Esophagus muscularis mucosa (tissue), 4 donors: ENCODE results near the gene UGT1A7. TPM values are rescaled to one million over a fixed set of nuclear protein-coding genes. Genes with fewer than 3 reads are reported as not detected.

Source experiments
- DNase-seq: peaks from one replicate; pipeline ENCODE4 v3.0.0-alpha.2; 2017; ENCODE audit errors: extremely low spot score
- H3K27ac ChIP-seq, 4 donors: fragments of 200-600 bp; sonication (generic); replicated peaks in 1 of 4; 1 replicate in 3 of 4; 2 replicates in 1 of 4; pipeline ENCODE4 v1.5.1; 2016 to 2019; ENCODE audit warnings: mild to moderate bottlenecking in 1 of 4
- H3K27me3 ChIP-seq, 4 donors: fragments of 200-600 bp; sonication (generic); one replicate each; pipeline versions ENCODE4 v1.5.1 to v1.6.0; 2016 to 2019
- H3K36me3 ChIP-seq, 4 donors: fragments of 200-600 bp; sonication (generic); one replicate each; pipeline ENCODE4 v1.5.1; 2016 to 2019
- H3K4me1 ChIP-seq, 4 donors: fragments of 200-600 bp; sonication (generic); one replicate each; pipeline ENCODE4 v1.5.1; 2016 to 2019
- H3K4me3 ChIP-seq, 4 donors: fragments of 200-600 bp; sonication (generic); 1 replicate in 2 of 4; 2 replicates in 2 of 4; pipeline ENCODE4 v1.5.1; 2016 to 2019; ENCODE audit warnings: mild to moderate bottlenecking in 4 of 4, moderate library complexity in 1 of 4
- H3K9me3 ChIP-seq, 4 donors: fragments of 200-600 bp; sonication (generic); 1 replicate in 3 of 4; 2 replicates in 1 of 4; pipeline ENCODE4 v1.5.1; 2016 to 2019
- EP300 ChIP-seq: sonication (generic); formaldehyde crosslinking; IDR thresholded peaks from one replicate; pipeline ENCODE4 v1.6.1; 2017; ENCODE audit warnings: antibody characterized with exemption
- POLR2A ChIP-seq: fragments of 450-650 bp; IDR thresholded peaks from one replicate; pipeline ENCODE4 v1.6.1; 2017; ENCODE audit warnings: antibody characterized with exemption, moderate library complexity, mild to moderate bottlenecking, low read depth
- POLR2AphosphoS5 ChIP-seq, 2 donors: sonication (generic); formaldehyde crosslinking; IDR thresholded peaks; one replicate each; pipeline ENCODE4 v1.6.1; 2017; ENCODE audit warnings: antibody characterized with exemption in 2 of 2
- WGBS: methylation state at CpG from one replicate; pipeline ENCODE4 v1.1.5; 2018; 5-methylcytosine and 5-hydroxymethylcytosine counted together
- intact Hi-C: fragments of 100-400 bp; cut with DNase I; formaldehyde crosslinking; loops from one replicate; pipeline ENCODE4 v1.15.1; 2023
- total RNA-seq, 4 donors: library from RNA; depleted of rRNA; stranded (reverse); fragments of >200 nt; gene quantifications; one replicate each; pipeline versions ENCODE4 v1.1.0 to v1.2.1, GENCODE V29; 2016
- TF ChIP-seq, protein P1 (sequence below), 3 experiments: fragments of 200-600 bp in 2 of 3; fragments of 450-650 bp in 1 of 3; sonication (generic) in 2 of 3; IDR thresholded peaks; one replicate each; pipeline ENCODE4 v1.5.1; 2017 to 2019; ENCODE audit warnings: antibody characterized with exemption in 3 of 3, mild to moderate bottlenecking in 2 of 3, moderate library complexity in 1 of 3

Gene UGT1A7
- total RNA-seq, 4 donors from 2014 or later: 0.42 TPM; not detected in 3

DNA sequence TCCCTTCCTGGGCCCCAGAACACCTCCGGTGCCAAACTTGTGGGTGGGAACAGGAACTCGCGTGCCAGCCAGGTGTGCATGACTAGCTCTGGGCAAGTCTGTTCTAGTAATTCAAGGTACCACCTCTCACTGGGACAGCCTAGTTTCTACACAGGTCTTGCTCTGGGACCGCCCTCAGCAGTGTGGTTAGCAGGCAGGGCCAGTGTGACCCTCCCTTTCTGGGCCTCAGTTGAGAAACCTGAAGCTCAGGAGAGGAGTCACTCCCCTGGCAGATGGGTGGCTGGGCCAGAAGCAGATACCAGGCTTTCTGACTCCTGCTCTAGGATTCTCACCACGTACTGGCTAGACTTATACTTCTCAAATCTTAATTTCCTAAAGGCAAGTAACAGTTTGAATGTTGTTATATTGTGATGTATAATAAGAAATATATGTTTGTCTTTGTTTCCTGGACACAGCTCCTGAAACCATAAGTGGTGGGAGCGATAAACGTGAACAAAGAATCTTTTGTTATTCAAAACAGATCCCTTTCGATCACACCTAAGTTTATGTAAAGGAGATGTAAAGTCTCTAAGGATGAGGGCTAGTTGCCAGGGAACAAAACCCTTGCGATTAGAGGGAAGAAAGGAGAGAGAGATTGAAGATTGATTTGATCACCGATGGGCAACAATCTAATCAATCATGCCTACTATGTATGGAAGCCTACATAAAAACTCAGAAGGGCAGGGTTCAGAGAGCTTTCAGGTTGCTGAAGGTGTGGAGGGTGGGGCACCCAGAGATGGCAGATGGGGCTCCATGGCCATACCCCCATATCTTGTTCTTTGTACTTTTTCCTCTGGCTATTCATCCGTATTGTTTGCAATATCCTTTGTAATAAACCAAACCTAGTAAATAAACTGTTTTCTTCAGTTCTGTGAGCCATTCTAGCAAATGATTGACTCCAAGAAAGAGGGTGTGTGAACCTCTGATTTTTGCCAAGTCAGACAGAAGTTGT, 10.0 kb downstream of the UGT1A7 start:
- no peak for DNase-seq
- Histone ChIP-seq H3K4me3 (no peak overlapping the region), H3K4me1 (no peaks in the 10 kb centered on the region), H3K36me3 (no peaks in the 10 kb centered on the region), H3K27ac (no peak overlapping the region), H3K27me3 (no peaks in the 10 kb centered on the region), H3K9me3 (no peaks in the 10 kb centered on the region)
- 85% methylated on average over 10 of the region's 11 CpGs for WGBS
- TF ChIP-seq EP300 (no peak), POLR2A (no peak), POLR2AphosphoS5 (IDR thresholded peaks at IDR 0.05) (no peak)
- TF ChIP-seq, protein P1, sequence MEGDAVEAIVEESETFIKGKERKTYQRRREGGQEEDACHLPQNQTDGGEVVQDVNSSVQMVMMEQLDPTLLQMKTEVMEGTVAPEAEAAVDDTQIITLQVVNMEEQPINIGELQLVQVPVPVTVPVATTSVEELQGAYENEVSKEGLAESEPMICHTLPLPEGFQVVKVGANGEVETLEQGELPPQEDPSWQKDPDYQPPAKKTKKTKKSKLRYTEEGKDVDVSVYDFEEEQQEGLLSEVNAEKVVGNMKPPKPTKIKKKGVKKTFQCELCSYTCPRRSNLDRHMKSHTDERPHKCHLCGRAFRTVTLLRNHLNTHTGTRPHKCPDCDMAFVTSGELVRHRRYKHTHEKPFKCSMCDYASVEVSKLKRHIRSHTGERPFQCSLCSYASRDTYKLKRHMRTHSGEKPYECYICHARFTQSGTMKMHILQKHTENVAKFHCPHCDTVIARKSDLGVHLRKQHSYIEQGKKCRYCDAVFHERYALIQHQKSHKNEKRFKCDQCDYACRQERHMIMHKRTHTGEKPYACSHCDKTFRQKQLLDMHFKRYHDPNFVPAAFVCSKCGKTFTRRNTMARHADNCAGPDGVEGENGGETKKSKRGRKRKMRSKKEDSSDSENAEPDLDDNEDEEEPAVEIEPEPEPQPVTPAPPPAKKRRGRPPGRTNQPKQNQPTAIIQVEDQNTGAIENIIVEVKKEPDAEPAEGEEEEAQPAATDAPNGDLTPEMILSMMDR (IDR thresholded peaks at IDR 0.05): no peak
- intact Hi-C loops: no loop called here

DNA sequence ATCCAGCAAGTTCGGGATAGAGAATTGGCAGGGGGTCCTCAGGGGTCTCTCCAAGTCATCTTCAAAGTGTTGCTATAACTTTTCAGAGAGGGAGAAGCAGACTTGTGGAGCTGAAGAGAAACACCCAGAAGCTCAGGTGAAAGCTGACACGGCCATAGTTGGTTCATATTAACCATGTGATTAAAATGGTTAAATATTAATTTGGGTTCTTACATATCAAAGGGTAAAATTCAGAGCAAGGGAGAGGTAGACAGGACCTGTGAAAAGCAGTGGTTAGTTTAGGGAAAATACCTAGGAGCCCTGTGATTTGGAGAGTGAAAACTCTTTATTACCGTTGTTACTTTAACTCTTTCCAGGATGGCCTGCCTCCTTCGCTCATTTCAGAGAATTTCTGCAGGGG, 10.9 kb downstream of the UGT1A7 start, which contains the start of gene UGT1A6:
Gene UGT1A6, plus strand, starts transcription at position 243 of the 400 bp plus-strand sequence. Its CDS starts 115 bp downstream, at position 358.
- Histone ChIP-seq H3K4me1 (no peaks in the 10 kb centered on the region), H3K27ac (no peak within 1 kb of the TSS), H3K27me3 (no peaks in the 10 kb centered on the region), H3K9me3 (no peaks in the 10 kb centered on the region), H3K36me3 (no peaks in the 10 kb centered on the region), H3K4me3 (no peak within 1 kb of the TSS)
- intact Hi-C loops: no loop called here
- no peak for TF ChIP-seq POLR2A
- TF ChIP-seq, protein P1 (IDR thresholded peaks at IDR 0.05): no peak
- DNase-seq: no peak
- WGBS: 90% methylated on average over 4 of the region's 4 CpGs

- Histone ChIP-seq H3K4me1 (no peaks in the 10 kb centered on the region), H3K9me3 (no peaks in the 10 kb centered on the region), H3K27ac (no peak overlapping the region), H3K27me3 (no peaks in the 10 kb centered on the region), H3K4me3 (no peak overlapping the region), H3K36me3 (no peaks in the 10 kb centered on the region)
- TF ChIP-seq EP300 (no peak), POLR2AphosphoS5 (IDR thresholded peaks at IDR 0.05) (no peak), POLR2A (no peak)
- TF ChIP-seq, protein P1 (IDR thresholded peaks at IDR 0.05): no peak
- intact Hi-C loops: no loop called here
- WGBS: 88% methylated on average over 6 of the region's 6 CpGs
- DNase-seq: no peak
Observed at GRCh38 chr2:233693963-233694362, 12.3 kb downstream of the UGT1A7 start.

- H3K27me3 ChIP-seq: no peaks in the 10 kb centered on the region
Observed at GRCh38 chr2:233698740-233699139, 17.0 kb downstream of the UGT1A7 start.

More at GRCh38 chr2:233698740-233699139, 17.0 kb downstream of the UGT1A7 start:
- Histone ChIP-seq H3K27ac (no peak overlapping the region), H3K4me1 (no peaks in the 10 kb centered on the region), H3K4me3 (no peak overlapping the region), H3K9me3 (no peaks in the 10 kb centered on the region), H3K36me3 (no peaks in the 10 kb centered on the region)
- intact Hi-C loops: no loop called here
- TF ChIP-seq, protein P1 (IDR thresholded peaks at IDR 0.05): no peak
- TF ChIP-seq EP300 (no peak), POLR2AphosphoS5 (IDR thresholded peaks at IDR 0.05) (no peak), POLR2A (no peak)
- WGBS: 63% methylated on average over 4 of the region's 4 CpGs
- DNase-seq: no peak
